WTC11 (cell line): Measurements from ENCODE around the gene ELN. TPM values are rescaled to one million over a fixed set of nuclear protein-coding genes. Genes with fewer than 3 reads are reported as not detected.

Source experiments
- ATAC-seq: fragments of 200-7000 bp; cut with Tn5 transposase; 2 replicates; pipeline ENCODE4 v1.10.0; 2021; ENCODE audit warnings: mild to moderate bottlenecking, moderate library complexity
- CTCF ChIA-PET: fragments of 300-600 bp; sonication (Branson Sonifier 250); formaldehyde crosslinking; loops from one replicate; lab custom pipeline; 2021; ENCODE audit warnings: antibody characterized with exemption; lab: Charles Lee
- POLR2A ChIA-PET: fragments of 350-600 bp; sonication (Branson Sonifier 250); formaldehyde crosslinking; loops from one replicate; lab custom pipeline; 2021; ENCODE audit warnings: antibody characterized with exemption; lab: Charles Lee
- DNase-seq: peaks from one replicate; pipeline ENCODE4 v3.0.0; 2021; ENCODE audit warnings: low spot score
- H3K27ac Mint-ChIP-seq: 2 replicates; pipeline ENCODE4 v1.8.0; 2021; ENCODE audit warnings: mixed read lengths
- H3K27me3 Mint-ChIP-seq: 2 replicates; pipeline ENCODE4 v1.8.0; 2021; ENCODE audit warnings: low read depth, mild to moderate bottlenecking, moderate library complexity, mixed read lengths
- H3K36me3 Mint-ChIP-seq: 2 replicates; pipeline ENCODE4 v1.8.0; 2021; ENCODE audit warnings: mixed read lengths
- H3K4me1 Mint-ChIP-seq: 2 replicates; pipeline ENCODE4 v1.8.0; 2022; ENCODE audit warnings: mixed read lengths
- H3K4me3 Mint-ChIP-seq: 2 replicates; pipeline ENCODE4 v1.8.0; 2021; ENCODE audit warnings: mild to moderate bottlenecking, moderate library complexity, mixed read lengths
- H3K9me3 Mint-ChIP-seq: 2 replicates; pipeline ENCODE4 v1.8.0; 2021; ENCODE audit warnings: mixed read lengths
- EMX1 ChIP-seq: fragments of 250-450 bp; sonication (Bioruptor Pico); IDR thresholded peaks from 2 replicates; pipeline ENCODE4 v1.8.0; 2021; ENCODE audit warnings: mild to moderate bottlenecking
- FOXJ3 ChIP-seq: sonication (generic); formaldehyde crosslinking; IDR thresholded peaks from 2 replicates; pipeline ENCODE4 v1.9.0; 2021; ENCODE audit warnings: missing genetic modification reagents, mild to moderate bottlenecking, borderline replicate concordance
- FOXP1 ChIP-seq: sonication (generic); formaldehyde crosslinking; IDR thresholded peaks from 2 replicates; pipeline ENCODE4 v1.8.0; 2022; ENCODE audit warnings: missing genetic modification reagents, mild to moderate bottlenecking, moderate library complexity, borderline replicate concordance
- GRHL2 ChIP-seq: fragments of 250-450 bp; sonication (Bioruptor Pico); IDR thresholded peaks from 2 replicates; pipeline ENCODE4 v1.8.0; 2022; ENCODE audit warnings: mild to moderate bottlenecking, moderate library complexity; ENCODE audit not compliant: insufficient replicate concordance, severe bottlenecking
- RORB ChIP-seq: fragments of 250-450 bp; sonication (Bioruptor Pico); IDR thresholded peaks from 2 replicates; pipeline ENCODE4 v1.9.0; 2021; ENCODE audit warnings: mild to moderate bottlenecking
- ZNF263 ChIP-seq: sonication (generic); formaldehyde crosslinking; IDR thresholded peaks from 2 replicates; pipeline ENCODE4 v1.8.1; 2022; ENCODE audit warnings: low read depth, mild to moderate bottlenecking, moderate library complexity, missing genetic modification reagents
- total RNA-seq: library from RNA; stranded (reverse); gene quantifications from 3 replicates; pipeline ENCODE4 v1.2.3, GENCODE V29; 2021
- TF ChIP-seq, protein P1 (sequence below): fragments of 250-450 bp; sonication (Bioruptor Pico); IDR thresholded peaks from 2 replicates; pipeline ENCODE4 v1.9.0; 2021; ENCODE audit warnings: mild to moderate bottlenecking
- TF ChIP-seq, protein P2 (sequence below): fragments of 250-450 bp; sonication (Bioruptor Pico); IDR thresholded peaks from 2 replicates; pipeline ENCODE4 v1.9.0; 2021; ENCODE audit warnings: mild to moderate bottlenecking, borderline replicate concordance
- TF ChIP-seq, protein P3 (sequence below): sonication (generic); formaldehyde crosslinking; IDR thresholded peaks from 2 replicates; pipeline ENCODE4 v1.8.1; 2023; ENCODE audit warnings: mild to moderate bottlenecking, missing genetic modification reagents
- TF ChIP-seq, protein P4 (sequence below): sonication (generic); formaldehyde crosslinking; IDR thresholded peaks from 2 replicates; pipeline ENCODE4 v1.8.0; 2022; ENCODE audit warnings: mild to moderate bottlenecking, missing genetic modification reagents
- TF ChIP-seq, protein P5 (sequence below): sonication (generic); formaldehyde crosslinking; IDR thresholded peaks from 2 replicates; pipeline ENCODE4 v1.8.0; 2022; ENCODE audit warnings: mild to moderate bottlenecking, missing genetic modification reagents
- TF ChIP-seq, protein P6 (sequence below): fragments of 250-450 bp; sonication (Bioruptor Pico); IDR thresholded peaks from 2 replicates; pipeline ENCODE4 v1.9.0; 2021; ENCODE audit warnings: mild to moderate bottlenecking
- TF ChIP-seq, protein P7 (sequence below): fragments of 250-450 bp; sonication (Bioruptor Pico); IDR thresholded peaks from 2 replicates; pipeline ENCODE4 v2.1.2; 2022; ENCODE audit warnings: mild to moderate bottlenecking, moderate library complexity
- TF ChIP-seq, protein P8 (sequence below): sonication (generic); formaldehyde crosslinking; IDR thresholded peaks from 2 replicates; pipeline ENCODE4 v1.8.1; 2023; ENCODE audit warnings: mild to moderate bottlenecking, missing genetic modification reagents
- TF ChIP-seq, protein P9 (sequence below): sonication (generic); formaldehyde crosslinking; conservative IDR thresholded peaks from 2 replicates; pipeline ENCODE4 v1.8.1; 2022; ENCODE audit warnings: mild to moderate bottlenecking, missing genetic modification reagents

Gene ELN
- total RNA-seq, 1 experiment from 2014 or later: 3.3 TPM

DNA sequence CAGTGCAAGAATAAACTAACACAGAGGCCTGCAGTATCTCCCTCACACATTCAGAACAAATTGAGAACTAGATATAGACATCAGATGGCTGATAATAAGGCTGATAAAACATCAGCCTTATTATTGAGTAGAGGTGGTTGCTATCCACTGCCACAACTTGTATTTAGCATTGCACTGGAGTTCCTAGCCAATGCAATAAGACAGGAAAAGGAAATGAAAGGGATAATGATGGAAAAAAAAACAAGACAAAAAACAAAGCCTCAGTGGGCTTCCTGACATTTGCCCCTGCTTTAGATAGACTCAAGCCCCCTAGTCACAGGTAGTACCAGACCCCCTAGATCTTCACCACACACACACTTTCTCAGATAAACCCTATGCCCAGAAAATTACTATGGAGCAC is 33.2 kb upstream of the ELN start (continued):
- TF ChIP-seq, protein P1, sequence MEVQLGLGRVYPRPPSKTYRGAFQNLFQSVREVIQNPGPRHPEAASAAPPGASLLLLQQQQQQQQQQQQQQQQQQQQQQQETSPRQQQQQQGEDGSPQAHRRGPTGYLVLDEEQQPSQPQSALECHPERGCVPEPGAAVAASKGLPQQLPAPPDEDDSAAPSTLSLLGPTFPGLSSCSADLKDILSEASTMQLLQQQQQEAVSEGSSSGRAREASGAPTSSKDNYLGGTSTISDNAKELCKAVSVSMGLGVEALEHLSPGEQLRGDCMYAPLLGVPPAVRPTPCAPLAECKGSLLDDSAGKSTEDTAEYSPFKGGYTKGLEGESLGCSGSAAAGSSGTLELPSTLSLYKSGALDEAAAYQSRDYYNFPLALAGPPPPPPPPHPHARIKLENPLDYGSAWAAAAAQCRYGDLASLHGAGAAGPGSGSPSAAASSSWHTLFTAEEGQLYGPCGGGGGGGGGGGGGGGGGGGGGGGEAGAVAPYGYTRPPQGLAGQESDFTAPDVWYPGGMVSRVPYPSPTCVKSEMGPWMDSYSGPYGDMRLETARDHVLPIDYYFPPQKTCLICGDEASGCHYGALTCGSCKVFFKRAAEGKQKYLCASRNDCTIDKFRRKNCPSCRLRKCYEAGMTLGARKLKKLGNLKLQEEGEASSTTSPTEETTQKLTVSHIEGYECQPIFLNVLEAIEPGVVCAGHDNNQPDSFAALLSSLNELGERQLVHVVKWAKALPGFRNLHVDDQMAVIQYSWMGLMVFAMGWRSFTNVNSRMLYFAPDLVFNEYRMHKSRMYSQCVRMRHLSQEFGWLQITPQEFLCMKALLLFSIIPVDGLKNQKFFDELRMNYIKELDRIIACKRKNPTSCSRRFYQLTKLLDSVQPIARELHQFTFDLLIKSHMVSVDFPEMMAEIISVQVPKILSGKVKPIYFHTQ (CRISPR knock-in tag): no peak

DNA sequence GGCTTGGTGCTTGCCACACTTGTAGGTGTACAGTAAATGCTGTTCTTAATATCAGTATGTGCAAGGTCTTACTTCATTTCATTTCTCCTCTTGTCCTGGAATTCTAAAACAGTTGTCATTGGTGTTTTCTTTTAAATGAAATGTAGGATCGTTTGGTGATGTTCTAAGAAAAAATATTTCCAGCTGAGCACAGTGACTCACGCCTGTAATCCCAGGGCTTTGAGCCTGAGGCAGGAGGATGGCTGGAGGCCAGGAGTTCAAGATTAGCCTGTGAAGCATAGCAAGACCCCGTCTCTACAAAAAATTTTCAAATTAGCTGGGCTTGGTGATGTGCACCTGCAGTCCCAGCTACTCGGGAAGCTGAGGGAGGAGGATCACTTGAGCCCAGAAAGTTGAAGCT is 32.6 kb upstream of the ELN start:
- ATAC-seq: no peak
- CTCF ChIA-PET: interaction anchor here (1.3 kb wide), 1 partner anchor 17 kb away, joined by 4 read pairs; no protein-coding TSS in a partner anchor
- POLR2A ChIA-PET: no interaction called here
- TF ChIP-seq, protein P2, sequence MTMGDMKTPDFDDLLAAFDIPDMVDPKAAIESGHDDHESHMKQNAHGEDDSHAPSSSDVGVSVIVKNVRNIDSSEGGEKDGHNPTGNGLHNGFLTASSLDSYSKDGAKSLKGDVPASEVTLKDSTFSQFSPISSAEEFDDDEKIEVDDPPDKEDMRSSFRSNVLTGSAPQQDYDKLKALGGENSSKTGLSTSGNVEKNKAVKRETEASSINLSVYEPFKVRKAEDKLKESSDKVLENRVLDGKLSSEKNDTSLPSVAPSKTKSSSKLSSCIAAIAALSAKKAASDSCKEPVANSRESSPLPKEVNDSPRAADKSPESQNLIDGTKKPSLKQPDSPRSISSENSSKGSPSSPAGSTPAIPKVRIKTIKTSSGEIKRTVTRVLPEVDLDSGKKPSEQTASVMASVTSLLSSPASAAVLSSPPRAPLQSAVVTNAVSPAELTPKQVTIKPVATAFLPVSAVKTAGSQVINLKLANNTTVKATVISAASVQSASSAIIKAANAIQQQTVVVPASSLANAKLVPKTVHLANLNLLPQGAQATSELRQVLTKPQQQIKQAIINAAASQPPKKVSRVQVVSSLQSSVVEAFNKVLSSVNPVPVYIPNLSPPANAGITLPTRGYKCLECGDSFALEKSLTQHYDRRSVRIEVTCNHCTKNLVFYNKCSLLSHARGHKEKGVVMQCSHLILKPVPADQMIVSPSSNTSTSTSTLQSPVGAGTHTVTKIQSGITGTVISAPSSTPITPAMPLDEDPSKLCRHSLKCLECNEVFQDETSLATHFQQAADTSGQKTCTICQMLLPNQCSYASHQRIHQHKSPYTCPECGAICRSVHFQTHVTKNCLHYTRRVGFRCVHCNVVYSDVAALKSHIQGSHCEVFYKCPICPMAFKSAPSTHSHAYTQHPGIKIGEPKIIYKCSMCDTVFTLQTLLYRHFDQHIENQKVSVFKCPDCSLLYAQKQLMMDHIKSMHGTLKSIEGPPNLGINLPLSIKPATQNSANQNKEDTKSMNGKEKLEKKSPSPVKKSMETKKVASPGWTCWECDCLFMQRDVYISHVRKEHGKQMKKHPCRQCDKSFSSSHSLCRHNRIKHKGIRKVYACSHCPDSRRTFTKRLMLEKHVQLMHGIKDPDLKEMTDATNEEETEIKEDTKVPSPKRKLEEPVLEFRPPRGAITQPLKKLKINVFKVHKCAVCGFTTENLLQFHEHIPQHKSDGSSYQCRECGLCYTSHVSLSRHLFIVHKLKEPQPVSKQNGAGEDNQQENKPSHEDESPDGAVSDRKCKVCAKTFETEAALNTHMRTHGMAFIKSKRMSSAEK: no peak
- TF ChIP-seq ZNF263 (CRISPR knock-in tag) (no peak), GRHL2 (CRISPR knock-in tag) (no peak), FOXP1 (no peak), FOXJ3 (CRISPR knock-in tag) (no peak), RORB (CRISPR knock-in tag) (no peak), EMX1 (CRISPR knock-in tag) (no peak)
- TF ChIP-seq, protein P3, sequence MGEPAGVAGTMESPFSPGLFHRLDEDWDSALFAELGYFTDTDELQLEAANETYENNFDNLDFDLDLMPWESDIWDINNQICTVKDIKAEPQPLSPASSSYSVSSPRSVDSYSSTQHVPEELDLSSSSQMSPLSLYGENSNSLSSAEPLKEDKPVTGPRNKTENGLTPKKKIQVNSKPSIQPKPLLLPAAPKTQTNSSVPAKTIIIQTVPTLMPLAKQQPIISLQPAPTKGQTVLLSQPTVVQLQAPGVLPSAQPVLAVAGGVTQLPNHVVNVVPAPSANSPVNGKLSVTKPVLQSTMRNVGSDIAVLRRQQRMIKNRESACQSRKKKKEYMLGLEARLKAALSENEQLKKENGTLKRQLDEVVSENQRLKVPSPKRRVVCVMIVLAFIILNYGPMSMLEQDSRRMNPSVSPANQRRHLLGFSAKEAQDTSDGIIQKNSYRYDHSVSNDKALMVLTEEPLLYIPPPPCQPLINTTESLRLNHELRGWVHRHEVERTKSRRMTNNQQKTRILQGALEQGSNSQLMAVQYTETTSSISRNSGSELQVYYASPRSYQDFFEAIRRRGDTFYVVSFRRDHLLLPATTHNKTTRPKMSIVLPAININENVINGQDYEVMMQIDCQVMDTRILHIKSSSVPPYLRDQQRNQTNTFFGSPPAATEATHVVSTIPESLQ: no peak
- TF ChIP-seq, protein P4, sequence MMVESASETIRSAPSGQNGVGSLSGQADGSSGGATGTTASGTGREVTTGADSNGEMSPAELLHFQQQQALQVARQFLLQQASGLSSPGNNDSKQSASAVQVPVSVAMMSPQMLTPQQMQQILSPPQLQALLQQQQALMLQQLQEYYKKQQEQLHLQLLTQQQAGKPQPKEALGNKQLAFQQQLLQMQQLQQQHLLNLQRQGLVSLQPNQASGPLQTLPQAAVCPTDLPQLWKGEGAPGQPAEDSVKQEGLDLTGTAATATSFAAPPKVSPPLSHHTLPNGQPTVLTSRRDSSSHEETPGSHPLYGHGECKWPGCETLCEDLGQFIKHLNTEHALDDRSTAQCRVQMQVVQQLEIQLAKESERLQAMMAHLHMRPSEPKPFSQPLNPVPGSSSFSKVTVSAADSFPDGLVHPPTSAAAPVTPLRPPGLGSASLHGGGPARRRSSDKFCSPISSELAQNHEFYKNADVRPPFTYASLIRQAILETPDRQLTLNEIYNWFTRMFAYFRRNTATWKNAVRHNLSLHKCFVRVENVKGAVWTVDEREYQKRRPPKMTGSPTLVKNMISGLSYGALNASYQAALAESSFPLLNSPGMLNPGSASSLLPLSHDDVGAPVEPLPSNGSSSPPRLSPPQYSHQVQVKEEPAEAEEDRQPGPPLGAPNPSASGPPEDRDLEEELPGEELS (CRISPR knock-in tag): no peak
- TF ChIP-seq, protein P5, sequence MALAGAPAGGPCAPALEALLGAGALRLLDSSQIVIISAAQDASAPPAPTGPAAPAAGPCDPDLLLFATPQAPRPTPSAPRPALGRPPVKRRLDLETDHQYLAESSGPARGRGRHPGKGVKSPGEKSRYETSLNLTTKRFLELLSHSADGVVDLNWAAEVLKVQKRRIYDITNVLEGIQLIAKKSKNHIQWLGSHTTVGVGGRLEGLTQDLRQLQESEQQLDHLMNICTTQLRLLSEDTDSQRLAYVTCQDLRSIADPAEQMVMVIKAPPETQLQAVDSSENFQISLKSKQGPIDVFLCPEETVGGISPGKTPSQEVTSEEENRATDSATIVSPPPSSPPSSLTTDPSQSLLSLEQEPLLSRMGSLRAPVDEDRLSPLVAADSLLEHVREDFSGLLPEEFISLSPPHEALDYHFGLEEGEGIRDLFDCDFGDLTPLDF (CRISPR knock-in tag): no peak
- TF ChIP-seq, protein P6, sequence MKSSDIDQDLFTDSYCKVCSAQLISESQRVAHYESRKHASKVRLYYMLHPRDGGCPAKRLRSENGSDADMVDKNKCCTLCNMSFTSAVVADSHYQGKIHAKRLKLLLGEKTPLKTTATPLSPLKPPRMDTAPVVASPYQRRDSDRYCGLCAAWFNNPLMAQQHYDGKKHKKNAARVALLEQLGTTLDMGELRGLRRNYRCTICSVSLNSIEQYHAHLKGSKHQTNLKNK (CRISPR knock-in tag): no peak
- TF ChIP-seq, protein P1 (CRISPR knock-in tag): no peak
- TF ChIP-seq, protein P7, sequence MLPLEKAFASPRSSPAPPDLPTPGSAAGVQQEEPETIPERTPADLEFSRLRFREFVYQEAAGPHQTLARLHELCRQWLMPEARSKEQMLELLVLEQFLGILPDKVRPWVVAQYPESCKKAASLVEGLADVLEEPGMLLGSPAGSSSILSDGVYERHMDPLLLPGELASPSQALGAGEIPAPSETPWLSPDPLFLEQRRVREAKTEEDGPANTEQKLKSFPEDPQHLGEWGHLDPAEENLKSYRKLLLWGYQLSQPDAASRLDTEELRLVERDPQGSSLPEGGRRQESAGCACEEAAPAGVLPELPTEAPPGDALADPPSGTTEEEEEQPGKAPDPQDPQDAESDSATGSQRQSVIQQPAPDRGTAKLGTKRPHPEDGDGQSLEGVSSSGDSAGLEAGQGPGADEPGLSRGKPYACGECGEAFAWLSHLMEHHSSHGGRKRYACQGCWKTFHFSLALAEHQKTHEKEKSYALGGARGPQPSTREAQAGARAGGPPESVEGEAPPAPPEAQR: no peak
- TF ChIP-seq, protein P8, sequence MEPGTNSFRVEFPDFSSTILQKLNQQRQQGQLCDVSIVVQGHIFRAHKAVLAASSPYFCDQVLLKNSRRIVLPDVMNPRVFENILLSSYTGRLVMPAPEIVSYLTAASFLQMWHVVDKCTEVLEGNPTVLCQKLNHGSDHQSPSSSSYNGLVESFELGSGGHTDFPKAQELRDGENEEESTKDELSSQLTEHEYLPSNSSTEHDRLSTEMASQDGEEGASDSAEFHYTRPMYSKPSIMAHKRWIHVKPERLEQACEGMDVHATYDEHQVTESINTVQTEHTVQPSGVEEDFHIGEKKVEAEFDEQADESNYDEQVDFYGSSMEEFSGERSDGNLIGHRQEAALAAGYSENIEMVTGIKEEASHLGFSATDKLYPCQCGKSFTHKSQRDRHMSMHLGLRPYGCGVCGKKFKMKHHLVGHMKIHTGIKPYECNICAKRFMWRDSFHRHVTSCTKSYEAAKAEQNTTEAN (CRISPR knock-in tag): no peak
- TF ChIP-seq, protein P9, sequence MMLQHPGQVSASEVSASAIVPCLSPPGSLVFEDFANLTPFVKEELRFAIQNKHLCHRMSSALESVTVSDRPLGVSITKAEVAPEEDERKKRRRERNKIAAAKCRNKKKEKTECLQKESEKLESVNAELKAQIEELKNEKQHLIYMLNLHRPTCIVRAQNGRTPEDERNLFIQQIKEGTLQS: no peak

More for the DNA sequence above, 32.6 kb upstream of the ELN start:
- Mint-ChIP-seq H3K27me3 (peaks cover 5% of the 10 kb centered on the region; the same call in 1 of the 2 replicates), H3K36me3 (peaks cover 16% of the 10 kb centered on the region), H3K4me3 (no peak overlapping the region), H3K9me3 (peaks cover 21% of the 10 kb centered on the region), H3K4me1 (no peaks in the 10 kb centered on the region), H3K27ac (no peak overlapping the region)
- DNase-seq: no peak
